Measurements from ENCODE around the gene ZDHHC22.

DNA sequence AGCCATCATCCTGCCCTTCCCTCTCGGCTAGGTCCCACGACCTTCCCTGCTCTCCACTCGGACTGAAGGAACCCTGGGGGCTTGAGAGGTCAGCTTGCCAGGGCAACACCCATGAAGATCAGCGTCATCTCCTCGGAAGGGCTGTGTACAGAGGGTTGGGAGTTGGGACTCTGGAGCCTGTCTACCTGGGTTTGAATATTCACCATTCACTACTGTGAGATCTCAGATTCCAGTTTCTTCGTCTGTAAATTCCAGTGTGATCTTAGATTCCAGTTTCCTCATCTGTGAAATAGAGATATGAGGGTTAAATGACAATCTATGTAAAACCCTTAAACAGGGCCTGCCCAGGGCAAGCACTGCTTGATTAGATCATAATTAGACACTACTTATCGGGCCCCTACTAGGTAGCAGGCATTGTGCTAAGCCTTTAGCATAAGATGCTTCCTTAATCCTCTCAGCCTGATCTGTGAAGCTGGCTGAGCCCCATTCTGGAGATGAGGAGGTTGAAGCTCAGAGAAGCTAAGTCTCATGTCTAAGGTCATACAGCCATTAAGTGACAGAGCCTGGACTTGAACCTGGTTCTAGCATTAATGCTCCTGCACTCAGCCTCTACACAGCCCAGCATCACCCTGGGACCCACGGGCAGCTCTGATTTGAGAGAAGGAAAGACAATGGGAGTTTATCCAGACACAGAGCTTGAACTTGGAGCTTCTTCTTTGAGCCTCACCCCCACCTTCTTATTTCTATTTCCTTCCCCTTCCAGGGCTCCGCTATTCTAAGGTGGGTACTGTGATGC lies 612 bp upstream of the ZDHHC22 start:
- TF ChIP-seq, protein P1, sequence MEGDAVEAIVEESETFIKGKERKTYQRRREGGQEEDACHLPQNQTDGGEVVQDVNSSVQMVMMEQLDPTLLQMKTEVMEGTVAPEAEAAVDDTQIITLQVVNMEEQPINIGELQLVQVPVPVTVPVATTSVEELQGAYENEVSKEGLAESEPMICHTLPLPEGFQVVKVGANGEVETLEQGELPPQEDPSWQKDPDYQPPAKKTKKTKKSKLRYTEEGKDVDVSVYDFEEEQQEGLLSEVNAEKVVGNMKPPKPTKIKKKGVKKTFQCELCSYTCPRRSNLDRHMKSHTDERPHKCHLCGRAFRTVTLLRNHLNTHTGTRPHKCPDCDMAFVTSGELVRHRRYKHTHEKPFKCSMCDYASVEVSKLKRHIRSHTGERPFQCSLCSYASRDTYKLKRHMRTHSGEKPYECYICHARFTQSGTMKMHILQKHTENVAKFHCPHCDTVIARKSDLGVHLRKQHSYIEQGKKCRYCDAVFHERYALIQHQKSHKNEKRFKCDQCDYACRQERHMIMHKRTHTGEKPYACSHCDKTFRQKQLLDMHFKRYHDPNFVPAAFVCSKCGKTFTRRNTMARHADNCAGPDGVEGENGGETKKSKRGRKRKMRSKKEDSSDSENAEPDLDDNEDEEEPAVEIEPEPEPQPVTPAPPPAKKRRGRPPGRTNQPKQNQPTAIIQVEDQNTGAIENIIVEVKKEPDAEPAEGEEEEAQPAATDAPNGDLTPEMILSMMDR (IDR thresholded peaks at IDR 0.05), result no peak
- TF ChIP-seq POLR2A (IDR thresholded peaks at IDR 0.05), result no peak

Data from testis (tissue), 2 donors.